ENCODE results near the gene NPHP1.
A peak's percentile ranks its signal among the peaks of the same experiment; 100 is the strongest.

The NPHP1 gene

GRCh38 chr2:110211938-110212858, 7.4 kb upstream of the NPHP1 start, which contains the start of gene MTLN:
Gene MTLN (minus strand): TSS chr2:110212547. CDS start chr2:110212525, 22 bp downstream.
- TF ChIP-seq YY1 (IDR thresholded peaks at IDR 0.05; ENCODE audit: low read depth) (peak; percentile 92), EP300 (IDR thresholded peaks at IDR 0.05; ENCODE audit: borderline replicate concordance) (no peak), USF1 (IDR thresholded peaks at IDR 0.05) (no peak), FOXM1 (IDR thresholded peaks at IDR 0.05; ENCODE audit: borderline replicate concordance, low read depth) (no peak), TAF1 (IDR thresholded peaks at IDR 0.05; ENCODE audit: low read depth) (peak; percentile 74), RAD21 (IDR thresholded peaks at IDR 0.05; ENCODE audit: low read depth) (no peak), EGR1 (IDR thresholded peaks at IDR 0.05) (no peak), TEAD4 (IDR thresholded peaks at IDR 0.05) (no peak), MAX (IDR thresholded peaks at IDR 0.05) (peak; percentile 78), REST (IDR thresholded peaks at IDR 0.05; ENCODE audit: low read depth) (no peak), NFIC (IDR thresholded peaks at IDR 0.05) (no peak), ZBTB7A (IDR thresholded peaks at IDR 0.05; ENCODE audit: low read depth) (no peak), CEBPB (IDR thresholded peaks at IDR 0.05) (no peak), CREB1 (IDR thresholded peaks at IDR 0.05; ENCODE audit: low read depth) (no peak), TCF12 (IDR thresholded peaks at IDR 0.05; ENCODE audit: low read depth) (no peak)

- no peak for TF ChIP-seq TAF1 (IDR thresholded peaks at IDR 0.05; ENCODE audit: low read depth)
- TF ChIP-seq CEBPB (IDR thresholded peaks at IDR 0.05): no peak
- no peak for TF ChIP-seq RAD21 (IDR thresholded peaks at IDR 0.05; ENCODE audit: low read depth)
- no peak for TF ChIP-seq ZBTB7A (IDR thresholded peaks at IDR 0.05; ENCODE audit: low read depth)
- no peak for TF ChIP-seq EGR1 (IDR thresholded peaks at IDR 0.05)
- TF ChIP-seq FOXM1 (IDR thresholded peaks at IDR 0.05; ENCODE audit: borderline replicate concordance, low read depth): no peak
- TF ChIP-seq MAX (IDR thresholded peaks at IDR 0.05): no peak
- TF ChIP-seq YY1 (IDR thresholded peaks at IDR 0.05; ENCODE audit: low read depth): no peak
- no peak for TF ChIP-seq TEAD4 (IDR thresholded peaks at IDR 0.05)
- no peak for TF ChIP-seq EP300 (IDR thresholded peaks at IDR 0.05; ENCODE audit: borderline replicate concordance)
- no peak for TF ChIP-seq USF1 (IDR thresholded peaks at IDR 0.05)
Measured at GRCh38 chr2:110205660-110206455, 1.0 kb upstream of the NPHP1 start.

- TF ChIP-seq RAD21 (IDR thresholded peaks at IDR 0.05; ENCODE audit: low read depth): no peak
- no peak for TF ChIP-seq EGR1 (IDR thresholded peaks at IDR 0.05)
- no peak for TF ChIP-seq CREB1 (IDR thresholded peaks at IDR 0.05; ENCODE audit: low read depth)
- no peak for TF ChIP-seq FOXM1 (IDR thresholded peaks at IDR 0.05; ENCODE audit: borderline replicate concordance, low read depth)
- no peak for TF ChIP-seq USF1 (IDR thresholded peaks at IDR 0.05)
- TF ChIP-seq REST (IDR thresholded peaks at IDR 0.05; ENCODE audit: low read depth): no peak
Measured at GRCh38 chr2:110198016-110198415, 6.8 kb downstream of the NPHP1 start.

GRCh38 chr2:110197452-110197851, 7.4 kb downstream of the NPHP1 start:
- TF ChIP-seq ZBTB7A (IDR thresholded peaks at IDR 0.05; ENCODE audit: low read depth) (no peak), EP300 (IDR thresholded peaks at IDR 0.05; ENCODE audit: borderline replicate concordance) (no peak), TAF1 (IDR thresholded peaks at IDR 0.05; ENCODE audit: low read depth) (no peak), MAX (IDR thresholded peaks at IDR 0.05) (no peak), CREB1 (IDR thresholded peaks at IDR 0.05; ENCODE audit: low read depth) (no peak)
